Fibroblast of the aortic adventitia (primary cell): ENCODE data around the gene GRIK2. TPM values are rescaled to one million over a fixed set of nuclear protein-coding genes. Genes with fewer than 3 reads are reported as not detected.

Source experiments
- DNase-seq: peaks from one replicate; pipeline ENCODE4 v3.0.0-alpha.2; 2010; ENCODE audit warnings: low read depth
- H3K4me3 ChIP-seq: 2 replicates; pipeline ENCODE4 v1.5.1; 2011; ENCODE audit warnings: low read depth, mild to moderate bottlenecking, control low read depth, low read length, moderate library complexity
- total RNA-seq: library from RNA; depleted of rRNA; stranded (reverse); fragments of >200 nt; gene quantifications from 2 replicates; pipeline ENCODE4 v1.2.3, GENCODE V29; 2012; ENCODE audit warnings: low replicate concordance
- TF ChIP-seq, protein P1 (sequence below): IDR thresholded peaks from 2 replicates; pipeline ENCODE4 v1.5.1; 2011; ENCODE audit warnings: mild to moderate bottlenecking, low read length, control low read depth, inconsistent platforms; ENCODE audit not compliant: insufficient read depth

The GRIK2 gene
- total RNA-seq, 1 donor = 8.9 TPM

DNA sequence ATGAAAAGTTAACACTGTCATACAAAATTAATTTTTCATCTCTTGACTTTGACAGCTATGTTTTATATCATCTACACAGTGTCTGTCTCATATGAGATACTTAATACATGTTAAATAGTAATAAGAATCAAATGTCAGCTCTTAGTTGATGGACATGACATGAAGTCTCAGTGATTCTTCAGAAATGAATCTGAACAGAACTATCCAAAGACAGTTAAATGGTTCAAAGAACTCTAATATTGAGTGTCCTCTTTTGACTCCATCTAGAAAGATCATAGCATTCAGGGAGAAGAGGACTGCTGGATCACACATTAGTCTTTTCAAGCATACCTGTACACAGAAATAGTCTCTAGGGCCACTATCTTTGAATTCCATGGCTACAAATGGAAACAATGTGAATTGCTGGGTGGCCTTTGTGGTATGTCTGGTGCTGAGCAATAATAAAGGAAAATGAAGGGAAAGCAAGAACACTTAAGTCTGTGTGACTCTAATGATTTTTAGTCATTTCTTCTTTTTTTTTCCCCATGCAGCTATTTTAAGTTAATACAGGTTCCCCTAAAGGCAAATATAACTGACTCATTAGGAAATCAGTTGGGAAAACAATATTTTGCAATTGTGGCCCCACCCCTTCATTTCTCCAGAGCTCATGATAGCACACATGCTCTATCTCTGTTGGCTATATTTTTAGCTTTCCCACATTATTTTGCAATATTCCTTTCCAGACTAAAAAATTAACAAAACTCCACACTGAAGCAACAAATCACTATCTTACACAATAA is 367.5 kb downstream of the GRIK2 start:
- TF ChIP-seq, protein P1, sequence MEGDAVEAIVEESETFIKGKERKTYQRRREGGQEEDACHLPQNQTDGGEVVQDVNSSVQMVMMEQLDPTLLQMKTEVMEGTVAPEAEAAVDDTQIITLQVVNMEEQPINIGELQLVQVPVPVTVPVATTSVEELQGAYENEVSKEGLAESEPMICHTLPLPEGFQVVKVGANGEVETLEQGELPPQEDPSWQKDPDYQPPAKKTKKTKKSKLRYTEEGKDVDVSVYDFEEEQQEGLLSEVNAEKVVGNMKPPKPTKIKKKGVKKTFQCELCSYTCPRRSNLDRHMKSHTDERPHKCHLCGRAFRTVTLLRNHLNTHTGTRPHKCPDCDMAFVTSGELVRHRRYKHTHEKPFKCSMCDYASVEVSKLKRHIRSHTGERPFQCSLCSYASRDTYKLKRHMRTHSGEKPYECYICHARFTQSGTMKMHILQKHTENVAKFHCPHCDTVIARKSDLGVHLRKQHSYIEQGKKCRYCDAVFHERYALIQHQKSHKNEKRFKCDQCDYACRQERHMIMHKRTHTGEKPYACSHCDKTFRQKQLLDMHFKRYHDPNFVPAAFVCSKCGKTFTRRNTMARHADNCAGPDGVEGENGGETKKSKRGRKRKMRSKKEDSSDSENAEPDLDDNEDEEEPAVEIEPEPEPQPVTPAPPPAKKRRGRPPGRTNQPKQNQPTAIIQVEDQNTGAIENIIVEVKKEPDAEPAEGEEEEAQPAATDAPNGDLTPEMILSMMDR = no peak
- peak; percentile 97 for DNase-seq

DNA sequence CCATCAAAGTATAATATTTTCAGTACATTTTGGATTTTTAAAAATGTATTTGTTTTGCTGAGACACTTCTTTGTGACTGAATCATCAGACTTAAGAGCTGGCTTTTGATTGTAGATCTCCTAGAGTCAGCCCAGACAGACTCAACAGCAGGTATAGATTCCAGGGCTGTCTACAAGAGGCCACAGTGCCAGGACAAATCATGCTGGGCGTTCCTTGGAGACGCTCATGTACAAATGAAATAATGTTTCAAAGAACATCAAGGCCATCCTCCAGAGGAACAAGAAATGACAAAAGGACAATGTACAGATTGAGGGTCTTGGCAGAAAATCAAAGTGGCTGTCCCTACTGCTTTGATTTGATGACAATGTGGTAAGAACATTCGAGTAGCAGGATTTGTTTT is 369.3 kb downstream of the GRIK2 start:
- TF ChIP-seq, protein P1 = no peak
- peak; percentile 35 for DNase-seq

More for the DNA sequence above, 367.5 kb downstream of the GRIK2 start:
- H3K4me3 ChIP-seq = no peak overlapping the region

DNA sequence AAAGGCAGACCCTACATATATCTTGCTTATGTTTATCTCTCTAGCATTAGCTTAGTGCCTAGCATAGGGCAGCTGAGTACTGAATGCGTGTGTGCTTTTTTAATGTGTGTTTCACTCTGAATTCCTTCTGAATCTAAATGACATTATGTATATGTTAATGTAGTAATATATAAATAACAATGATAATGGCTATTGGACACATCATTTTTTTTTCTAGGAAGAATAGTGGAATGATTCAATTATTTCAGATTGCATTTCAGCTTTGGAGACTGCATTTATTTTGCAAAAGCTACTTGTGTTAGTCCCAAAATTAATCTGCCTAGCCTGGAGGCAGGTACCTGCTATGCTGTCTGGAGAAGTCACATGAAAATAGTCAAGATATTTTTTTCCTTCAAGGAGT is 371.8 kb downstream of the GRIK2 start:
- H3K4me3 ChIP-seq = no peak overlapping the region
- TF ChIP-seq, protein P1 = no peak
- DNase-seq = no peak

More for the DNA sequence above, 369.3 kb downstream of the GRIK2 start:
- H3K4me3 ChIP-seq = no peak overlapping the region

DNA sequence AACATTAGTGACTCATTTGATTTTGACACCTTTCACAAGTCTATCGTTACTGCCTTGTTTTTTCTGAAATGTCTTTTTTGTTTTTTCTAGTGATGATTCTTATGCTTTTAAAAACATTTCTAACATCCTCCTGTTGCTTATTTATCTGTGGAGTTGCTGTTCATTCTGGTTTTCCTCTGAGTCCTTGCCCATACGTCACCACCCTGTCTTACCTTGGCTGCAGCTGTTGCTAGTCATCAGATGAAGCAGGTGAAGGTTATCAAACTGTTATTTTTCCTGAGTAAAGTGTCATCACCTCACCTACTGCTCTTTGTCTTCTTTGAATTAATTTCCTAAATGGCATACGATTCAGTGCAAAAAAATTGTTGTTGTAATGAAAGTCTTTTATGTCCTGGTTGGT is 376.6 kb downstream of the GRIK2 start:
- no peak for DNase-seq
- TF ChIP-seq, protein P1 = no peak
- no peak overlapping the region for H3K4me3 ChIP-seq

DNA sequence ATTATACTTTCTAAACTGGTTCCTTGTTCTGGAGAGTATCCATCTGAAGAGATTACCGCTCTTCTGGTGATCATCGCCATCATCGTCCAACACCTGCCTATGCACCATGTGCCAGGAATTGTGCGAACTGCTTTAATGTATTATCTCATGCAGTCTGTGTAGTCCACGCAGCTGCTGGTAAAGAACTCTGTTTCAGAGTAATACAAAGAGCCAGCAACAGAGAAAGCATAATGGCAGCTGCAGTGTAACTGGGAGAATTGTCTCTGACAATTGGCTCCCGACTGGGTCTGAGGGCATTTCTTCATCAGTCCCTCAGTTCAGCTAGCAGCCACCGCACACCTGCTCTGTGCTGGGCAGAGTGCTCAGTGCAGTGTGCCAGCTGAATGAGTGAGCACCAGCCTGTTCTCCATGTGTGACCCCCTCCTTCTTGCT is 383.4 kb downstream of the GRIK2 start:
- no peak for DNase-seq
- no peak overlapping the region for H3K4me3 ChIP-seq
- TF ChIP-seq, protein P1 = no peak

DNA sequence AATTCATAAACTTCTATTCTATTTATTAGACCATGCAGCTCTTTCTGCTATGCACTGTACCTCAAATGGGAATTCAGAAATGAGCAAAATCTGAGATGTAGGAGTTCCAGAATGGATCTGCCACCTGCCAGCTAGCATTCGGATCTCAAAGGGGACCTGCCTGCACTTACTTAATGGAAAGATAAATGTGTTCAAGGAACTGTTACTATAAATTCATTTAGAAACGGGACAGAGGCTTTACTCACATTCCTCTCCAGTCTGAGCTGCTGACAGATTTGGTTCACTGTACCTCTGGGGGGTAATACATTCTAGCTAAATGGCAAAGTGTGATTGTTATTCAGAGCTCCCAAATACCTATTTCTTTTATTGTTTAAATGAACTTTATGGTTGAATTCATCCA is 384.1 kb downstream of the GRIK2 start:
- no peak overlapping the region for H3K4me3 ChIP-seq
- TF ChIP-seq, protein P1 = no peak
- no peak for DNase-seq
